K562 (cell line): Measurements from ENCODE around the gene ZKSCAN5. TPM values are rescaled to one million over a fixed set of nuclear protein-coding genes. Genes with fewer than 3 reads are reported as not detected.

Experiments
- BCL6 ChIP-seq: fragments of 250-450 bp; sonication (Bioruptor Pico); IDR thresholded peaks from 2 replicates; pipeline ENCODE4 v1.4.0; 2020
- CCNT2 ChIP-seq: IDR thresholded peaks from 2 replicates; pipeline ENCODE4 v1.6.1; 2011; ENCODE audit warnings: borderline replicate concordance, low read depth, mild to moderate bottlenecking, moderate library complexity, mixed read lengths, low read length; ENCODE audit not compliant: insufficient read length; ENCODE audit errors: extremely low read depth
- FOXK1 ChIP-seq: sonication (generic); formaldehyde crosslinking; IDR thresholded peaks from 2 replicates; pipeline ENCODE4 v1.8.0; 2022; ENCODE audit warnings: missing genetic modification reagents, mild to moderate bottlenecking, borderline replicate concordance
- FOXK2 ChIP-seq, 2 experiments: fragments of 450-650 bp; IDR thresholded peaks in 1 of 2; conservative IDR thresholded peaks in 1 of 2; 2 replicates each; pipeline ENCODE4 v1.6.1; 2016; ENCODE audit warnings: low read depth in 2 of 2, mild to moderate bottlenecking in 1 of 2
- HCFC1 ChIP-seq: IDR thresholded peaks from 2 replicates; pipeline ENCODE4 v1.6.1; 2012; ENCODE audit warnings: low read depth, low read length, improper control_type of control experiment
- LARP7 ChIP-seq: fragments of 450-650 bp; IDR thresholded peaks from 2 replicates; pipeline ENCODE4 v1.6.1; 2016
- MAZ ChIP-seq, 2 experiments: fragments of 450-650 bp in 1 of 2; sonication (generic) in 1 of 2; formaldehyde crosslinking; IDR thresholded peaks in 1 of 2; conservative IDR thresholded peaks in 1 of 2; 2 replicates each; pipeline versions ENCODE4 v1.4.0 to v1.5.0; 2020; ENCODE audit warnings: mild to moderate bottlenecking in 1 of 2, missing genetic modification reagents in 1 of 2
- NR2F6 ChIP-seq: fragments of 450-650 bp; formaldehyde crosslinking; IDR thresholded peaks from 2 replicates; pipeline ENCODE4 v1.4.0; 2020; ENCODE audit warnings: mild to moderate bottlenecking
- PTTG1 ChIP-seq: fragments of 450-650 bp; IDR thresholded peaks from 2 replicates; pipeline ENCODE4 v1.6.1; 2016; ENCODE audit warnings: low read depth, mild to moderate bottlenecking, missing genetic modification characterization, missing compliant biosample characterization
- RBFOX2 ChIP-seq: fragments of 200-400 bp; formaldehyde crosslinking; IDR thresholded peaks from 2 replicates; pipeline ENCODE4 v1.6.1; 2017; ENCODE audit warnings: low read depth, mild to moderate bottlenecking, low read length, moderate library complexity
- SETDB1 ChIP-seq: IDR thresholded peaks from one replicate; pipeline ENCODE4 v1.6.1; 2012; ENCODE audit warnings: low read length, control low read depth, inconsistent platforms
- UBTF ChIP-seq, 2 experiments: IDR thresholded peaks; 2 replicates each; pipeline ENCODE4 v1.6.1; 2012; ENCODE audit warnings: improper control_type of control experiment in 2 of 2, low read depth in 2 of 2, low read length in 2 of 2, borderline replicate concordance in 1 of 2
- ZBTB33 ChIP-seq: sonication (generic); formaldehyde crosslinking; IDR thresholded peaks from 2 replicates; pipeline ENCODE4 v1.8.1; 2023; ENCODE audit warnings: mild to moderate bottlenecking, missing genetic modification reagents
- ZNF174 ChIP-seq: fragments of 250-450 bp; sonication (Bioruptor Pico); IDR thresholded peaks from 2 replicates; pipeline ENCODE4 v1.4.0; 2020; ENCODE audit warnings: mild to moderate bottlenecking
- ZNF592 ChIP-seq: fragments of 450-650 bp; IDR thresholded peaks from 2 replicates; pipeline ENCODE4 v1.6.1; 2017; ENCODE audit warnings: antibody characterized with exemption, mild to moderate bottlenecking
- ZNF639 ChIP-seq, 2 experiments: fragments of 200-800 bp in 1 of 2; sonication (Bioruptor generic) in 1 of 2; sonication (generic) in 1 of 2; formaldehyde crosslinking in 1 of 2; IDR thresholded peaks in 1 of 2; conservative IDR thresholded peaks in 1 of 2; 2 replicates each; pipeline versions ENCODE4 v1.5.0 to v1.6.1; 2016 to 2020; ENCODE audit warnings: missing compliant biosample characterization in 1 of 2, missing genetic modification characterization in 1 of 2, missing genetic modification reagents in 1 of 2
- polyA plus RNA-seq, 8 experiments: library from polyadenylated mRNA; depleted of rRNA in 4 of 8; stranded (reverse) in 5 of 8; unstranded in 3 of 8; fragments of >200 nt; fragmentation: Nextera tagmentation in 2 of 8; fragmentation: Illumina TruSeq in 1 of 8; extraction: Ambion mirVana in 2 of 8; extraction: Trizol in 1 of 8; gene quantifications; 2 replicates each; pipeline versions ENCODE4 v1.2.1 to v1.2.3, GENCODE V29; 2011 to 2014; ENCODE audit warnings: inconsistent platforms in 1 of 8, missing spikeins in 1 of 8
- total RNA-seq, 7 experiments: library from RNA; depleted of rRNA in 6 of 7; stranded (reverse); fragments of >200 nt in 6 of 7; fragmentation: Illumina TruSeq in 2 of 7; extraction: Trizol in 2 of 7; gene quantifications; 2 replicates each; pipeline versions ENCODE4 v1.2.1 to v1.2.3, GENCODE V29; 2011 to 2021; ENCODE audit warnings: low replicate concordance in 1 of 7

The ZKSCAN5 gene
- total and polyA plus RNA-seq, 9 of the 15 experiments (the other 6 are each of a cell fraction or from before 2014, with no cell fraction given), result 4.2 to 19.0 (median 15.0) TPM

GRCh38 chr7:99504603-99505323, at the start of gene ZKSCAN5 (continued):
- TF ChIP-seq ZBTB33, result peak; percentile 27; the same call in 1 of the 2 replicates
- TF ChIP-seq UBTF (IDR thresholded peaks at IDR 0.05; ENCODE audit: borderline replicate concordance in 1 of 2, low read depth in 2 of 2, low read length in 2 of 2), result 0 out of 4 replicates have a peak, but pooled peaks have one; percentile 41 to 78
- TF ChIP-seq ZNF174 (CRISPR knock-in tag), result no peak
- TF ChIP-seq RBFOX2, result peak; percentile 87
- TF ChIP-seq CCNT2, result no peak
- no peak for TF ChIP-seq PTTG1
- no peak for TF ChIP-seq NR2F6 (CRISPR knock-in tag)
- peak; percentile 98 for TF ChIP-seq HCFC1
- TF ChIP-seq SETDB1, result no peak
- no peak for TF ChIP-seq ZNF592
- peak; percentile 70 to 86 for TF ChIP-seq MAZ (CRISPR knock-in tag; conservative IDR thresholded peaks at IDR 0.05 in 1 of 2, IDR thresholded peaks at IDR 0.05 in 1 of 2)
- TF ChIP-seq LARP7, result 0 out of 2 replicates have a peak, but pooled peaks have one; percentile 6
- peak; percentile 62 to 71; a peak in 3 of 4 replicates for TF ChIP-seq FOXK2 (conservative IDR thresholded peaks at IDR 0.05 in 1 of 2, IDR thresholded peaks at IDR 0.05 in 1 of 2; ENCODE audit: low read depth in 2 of 2)
- TF ChIP-seq FOXK1 (CRISPR knock-in tag), result peak; percentile 75; the same call in 1 of the 2 replicates
- no peak for TF ChIP-seq BCL6 (CRISPR knock-in tag)
- TF ChIP-seq ZNF639 (CRISPR knock-in tag; conservative IDR thresholded peaks at IDR 0.05 in 1 of 2, IDR thresholded peaks at IDR 0.05 in 1 of 2), result peak in 1 of 2 experiments; percentile 81; a peak in 2 of 4 replicates
